HepG2 (cell line): ENCODE data around the gene INSIG2.

Source experiments
- EP300 ChIP-seq, 3 experiments: sonication (generic) in 1 of 3; formaldehyde crosslinking in 1 of 3; IDR thresholded peaks; 2 replicates each; pipeline versions ENCODE4 v1.5.1 to v1.6.1; 2011 to 2020; ENCODE audit warnings: low read depth in 2 of 3, low read length in 2 of 3, borderline replicate concordance in 1 of 3, improper control_type of control experiment in 1 of 3, mild to moderate bottlenecking in 1 of 3, missing genetic modification reagents in 1 of 3, moderate library complexity in 1 of 3
- KAT7 ChIP-seq: IDR thresholded peaks from 2 replicates; pipeline ENCODE4 v1.6.1; 2018; ENCODE audit warnings: borderline replicate concordance, missing compliant biosample characterization
- NFE2L2 ChIP-seq: fragments of 150-350 bp; IDR thresholded peaks from 2 replicates; pipeline ENCODE4 v1.6.1; 2014; ENCODE audit warnings: low read length
- NR2F6 ChIP-seq, 2 experiments: IDR thresholded peaks; 2 replicates each; pipeline ENCODE4 v1.6.1; 2016; ENCODE audit warnings: antibody characterized with exemption in 1 of 2, mild to moderate bottlenecking in 1 of 2
- RFX5 ChIP-seq: IDR thresholded peaks from 2 replicates; pipeline ENCODE4 v1.6.1; 2011; ENCODE audit warnings: low read depth, low read length, improper control_type of control experiment
- RNF2 ChIP-seq: fragments of 450-650 bp; conservative IDR thresholded peaks from 2 replicates; pipeline ENCODE4 v1.6.1; 2016; ENCODE audit warnings: low read depth
- SIN3A ChIP-seq: IDR thresholded peaks from 2 replicates; pipeline ENCODE4 v1.6.1; 2011; ENCODE audit warnings: low read depth, mild to moderate bottlenecking, control low read depth, low read length, borderline replicate concordance
- TBL1XR1 ChIP-seq: fragments of 150-350 bp; IDR thresholded peaks from 2 replicates; pipeline ENCODE4 v1.6.1; 2014; ENCODE audit warnings: borderline replicate concordance, low read length; ENCODE audit not compliant: partially characterized antibody
- ZFP36 ChIP-seq: fragments of 150-350 bp; IDR thresholded peaks from 2 replicates; pipeline ENCODE4 v1.6.1; 2018; ENCODE audit warnings: borderline replicate concordance, low read length, low read depth; ENCODE audit not compliant: partially characterized antibody
- ZNF17 ChIP-seq: sonication (generic); formaldehyde crosslinking; IDR thresholded peaks from 2 replicates; pipeline ENCODE4 v1.5.0; 2020; ENCODE audit warnings: mild to moderate bottlenecking, missing genetic modification reagents
- ZNF343 ChIP-seq: sonication (generic); formaldehyde crosslinking; IDR thresholded peaks from 2 replicates; pipeline ENCODE4 v1.4.0; 2020; ENCODE audit warnings: mild to moderate bottlenecking, missing genetic modification reagents
- ZNF776 ChIP-seq: sonication (generic); formaldehyde crosslinking; IDR thresholded peaks from 2 replicates; pipeline ENCODE4 v1.4.0; 2020; ENCODE audit warnings: mild to moderate bottlenecking, missing genetic modification reagents
- TF ChIP-seq, protein P1 (sequence below): sonication (generic); formaldehyde crosslinking; IDR thresholded peaks from 2 replicates; pipeline ENCODE4 v1.9.0; 2022; ENCODE audit warnings: low read depth, missing genetic modification reagents
- TF ChIP-seq, protein P2 (sequence below): sonication (generic); formaldehyde crosslinking; IDR thresholded peaks from 2 replicates; pipeline ENCODE4 v1.5.0; 2020; ENCODE audit warnings: mild to moderate bottlenecking, missing genetic modification reagents, moderate library complexity

DNA sequence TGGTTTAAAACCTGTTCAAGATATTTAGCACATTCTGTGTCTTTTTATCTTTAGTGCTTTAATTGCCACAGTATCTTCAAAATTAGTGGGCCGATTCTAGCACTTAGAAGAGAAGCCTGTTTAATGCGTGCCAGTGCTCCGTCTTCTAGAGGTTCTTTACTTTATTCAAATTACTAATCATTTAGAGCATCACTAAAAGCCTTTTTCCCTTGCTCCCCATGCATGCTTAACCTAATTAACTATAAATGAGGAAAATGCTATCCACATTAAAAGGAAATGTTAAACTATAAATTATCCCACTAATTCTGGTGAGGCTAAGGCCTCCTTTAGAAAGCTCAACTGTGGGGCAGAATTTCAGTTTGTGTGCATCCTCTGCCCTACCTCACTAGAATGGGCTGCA lies 31.5 kb upstream of the INSIG2 start:
- TF ChIP-seq KAT7 (CRISPR knock-in tag) (no peak), RNF2 (no peak), SIN3A (no peak), ZNF17 (CRISPR knock-in tag) (no peak), NR2F6 (IDR thresholded peaks at IDR 0.05) (no peak), NR2F6 (CRISPR knock-in tag; IDR thresholded peaks at IDR 0.05) (no peak), ZFP36 (no peak), EP300 (IDR thresholded peaks at IDR 0.05; ENCODE audit: low read depth in 2 of 2, low read length in 2 of 2) (no peak), EP300 (CRISPR knock-in tag; IDR thresholded peaks at IDR 0.05; ENCODE audit: borderline replicate concordance) (no peak), ZNF776 (CRISPR knock-in tag) (no peak), TBL1XR1 (no peak), NFE2L2 (no peak), RFX5 (no peak), ZNF343 (CRISPR knock-in tag) (no peak)
- TF ChIP-seq, protein P1, sequence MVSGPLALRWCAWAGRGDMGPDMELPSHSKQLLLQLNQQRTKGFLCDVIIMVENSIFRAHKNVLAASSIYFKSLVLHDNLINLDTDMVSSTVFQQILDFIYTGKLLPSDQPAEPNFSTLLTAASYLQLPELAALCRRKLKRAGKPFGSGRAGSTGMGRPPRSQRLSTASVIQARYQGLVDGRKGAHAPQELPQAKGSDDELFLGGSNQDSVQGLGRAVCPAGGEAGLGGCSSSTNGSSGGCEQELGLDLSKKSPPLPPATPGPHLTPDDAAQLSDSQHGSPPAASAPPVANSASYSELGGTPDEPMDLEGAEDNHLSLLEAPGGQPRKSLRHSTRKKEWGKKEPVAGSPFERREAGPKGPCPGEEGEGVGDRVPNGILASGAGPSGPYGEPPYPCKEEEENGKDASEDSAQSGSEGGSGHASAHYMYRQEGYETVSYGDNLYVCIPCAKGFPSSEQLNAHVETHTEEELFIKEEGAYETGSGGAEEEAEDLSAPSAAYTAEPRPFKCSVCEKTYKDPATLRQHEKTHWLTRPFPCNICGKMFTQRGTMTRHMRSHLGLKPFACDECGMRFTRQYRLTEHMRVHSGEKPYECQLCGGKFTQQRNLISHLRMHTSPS, result no peak
- TF ChIP-seq, protein P2, sequence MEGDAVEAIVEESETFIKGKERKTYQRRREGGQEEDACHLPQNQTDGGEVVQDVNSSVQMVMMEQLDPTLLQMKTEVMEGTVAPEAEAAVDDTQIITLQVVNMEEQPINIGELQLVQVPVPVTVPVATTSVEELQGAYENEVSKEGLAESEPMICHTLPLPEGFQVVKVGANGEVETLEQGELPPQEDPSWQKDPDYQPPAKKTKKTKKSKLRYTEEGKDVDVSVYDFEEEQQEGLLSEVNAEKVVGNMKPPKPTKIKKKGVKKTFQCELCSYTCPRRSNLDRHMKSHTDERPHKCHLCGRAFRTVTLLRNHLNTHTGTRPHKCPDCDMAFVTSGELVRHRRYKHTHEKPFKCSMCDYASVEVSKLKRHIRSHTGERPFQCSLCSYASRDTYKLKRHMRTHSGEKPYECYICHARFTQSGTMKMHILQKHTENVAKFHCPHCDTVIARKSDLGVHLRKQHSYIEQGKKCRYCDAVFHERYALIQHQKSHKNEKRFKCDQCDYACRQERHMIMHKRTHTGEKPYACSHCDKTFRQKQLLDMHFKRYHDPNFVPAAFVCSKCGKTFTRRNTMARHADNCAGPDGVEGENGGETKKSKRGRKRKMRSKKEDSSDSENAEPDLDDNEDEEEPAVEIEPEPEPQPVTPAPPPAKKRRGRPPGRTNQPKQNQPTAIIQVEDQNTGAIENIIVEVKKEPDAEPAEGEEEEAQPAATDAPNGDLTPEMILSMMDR (CRISPR knock-in tag), result no peak
